Chondrocyte (in vitro differentiated cells): ENCODE data around the gene BPI. TPM values are rescaled to one million over a fixed set of nuclear protein-coding genes. Genes with fewer than 3 reads are reported as not detected.
A peak's percentile ranks its signal among the peaks of the same experiment; 100 is the strongest.

ENCODE experiments used
- DNase-seq: peaks from one replicate; pipeline ENCODE4 v3.0.0; 2021; ENCODE audit warnings: mixed read lengths, low spot score
- H3K27ac Mint-ChIP-seq: one replicate; pipeline ENCODE4 v1.8.0; 2021; ENCODE audit warnings: mild to moderate bottlenecking, moderate library complexity, mixed read lengths; ENCODE audit not compliant: unreplicated experiment
- H3K27me3 Mint-ChIP-seq: 2 replicates; pipeline ENCODE4 v1.8.0; 2021; ENCODE audit warnings: low read depth, mixed read lengths
- H3K36me3 Mint-ChIP-seq: 2 replicates; pipeline ENCODE4 v1.8.0; 2021; ENCODE audit warnings: low read depth, mixed read lengths
- H3K4me1 Mint-ChIP-seq: 2 replicates; pipeline ENCODE4 v1.8.0; 2021; ENCODE audit warnings: low read depth, mild to moderate bottlenecking, mixed read lengths
- H3K4me3 Mint-ChIP-seq: one replicate; pipeline ENCODE4 v1.8.0; 2021; ENCODE audit warnings: mild to moderate bottlenecking, moderate library complexity, mixed read lengths; ENCODE audit not compliant: unreplicated experiment
- H3K9me3 Mint-ChIP-seq: 2 replicates; pipeline ENCODE4 v1.8.0; 2021; ENCODE audit warnings: low read depth, mixed read lengths
- CTCF ChIP-seq: fragments of 200-600 bp; sonication (generic); IDR thresholded peaks from 2 replicates; pipeline ENCODE4 v1.5.0; 2021; ENCODE audit warnings: antibody characterized with exemption, mild to moderate bottlenecking, moderate library complexity
- total RNA-seq: library from RNA; stranded (reverse); gene quantifications from 3 replicates; pipeline ENCODE4 v1.2.1, GENCODE V29; 2021

Gene BPI
- total RNA-seq, 1 donor from 2014 or later, result 0.55 TPM

GRCh38 chr20:38298768-38299288, 5.1 kb upstream of the BPI start:
- peaks cover 29% of the 10 kb centered on the region for H3K4me1 Mint-ChIP-seq
- TF ChIP-seq CTCF, result no peak
- no peaks in the 10 kb centered on the region for H3K36me3 Mint-ChIP-seq
- DNase-seq, result no peak
- H3K4me3 Mint-ChIP-seq, result no peak overlapping the region
- peak overlapping the region; percentile 92 for H3K27ac Mint-ChIP-seq
- peaks cover 3% of the 10 kb centered on the region for H3K27me3 Mint-ChIP-seq
- no peaks in the 10 kb centered on the region for H3K9me3 Mint-ChIP-seq

GRCh38 chr20:38299963-38300362, 4.0 kb upstream of the BPI start:
- Mint-ChIP-seq H3K36me3 (no peaks in the 10 kb centered on the region), H3K27ac (no peak overlapping the region), H3K4me3 (no peak overlapping the region), H3K9me3 (no peaks in the 10 kb centered on the region), H3K4me1 (peaks cover 27% of the 10 kb centered on the region), H3K27me3 (peaks cover 3% of the 10 kb centered on the region)
- no peak for TF ChIP-seq CTCF
- no peak for DNase-seq

- Mint-ChIP-seq H3K27me3 (peaks cover 3% of the 10 kb centered on the region), H3K4me1 (peaks cover 27% of the 10 kb centered on the region), H3K4me3 (no peak overlapping the region), H3K36me3 (no peaks in the 10 kb centered on the region), H3K9me3 (no peaks in the 10 kb centered on the region), H3K27ac (no peak overlapping the region)
- no peak for TF ChIP-seq CTCF
- no peak for DNase-seq
Observed at GRCh38 chr20:38300438-38300837, 3.5 kb upstream of the BPI start.

GRCh38 chr20:38301309-38301708, 2.6 kb upstream of the BPI start:
- DNase-seq, result no peak
- H3K27me3 Mint-ChIP-seq, result peaks cover 3% of the 10 kb centered on the region
- TF ChIP-seq CTCF, result no peak
- H3K4me1 Mint-ChIP-seq, result peaks cover 25% of the 10 kb centered on the region
- no peak overlapping the region for H3K27ac Mint-ChIP-seq
- H3K36me3 Mint-ChIP-seq, result no peaks in the 10 kb centered on the region
- no peak overlapping the region for H3K4me3 Mint-ChIP-seq
- no peaks in the 10 kb centered on the region for H3K9me3 Mint-ChIP-seq

GRCh38 chr20:38302786-38303185, 1.2 kb upstream of the BPI start:
- Mint-ChIP-seq H3K36me3 (no peaks in the 10 kb centered on the region), H3K27me3 (peaks cover 3% of the 10 kb centered on the region), H3K4me1 (peaks cover 23% of the 10 kb centered on the region), H3K9me3 (no peaks in the 10 kb centered on the region), H3K4me3 (no peak overlapping the region), H3K27ac (no peak overlapping the region)
- DNase-seq, result no peak
- no peak for TF ChIP-seq CTCF
